ENCODE results near the gene SLC29A4. TPM values are rescaled to one million over a fixed set of nuclear protein-coding genes. Genes with fewer than 3 reads are reported as not detected.

The SLC29A4 gene
- total and polyA plus RNA-seq, 2 of the 13 experiments (the other 11 are each of a cell fraction or from before 2014, with no cell fraction given), result 29.7 to 31.7 TPM

- Histone ChIP-seq H3K27ac (ENCODE audit: extremely low read length, insufficient read depth, low read length) (no peak overlapping the region), H3K27me3 (ENCODE audit: control insufficient read depth in 1 of 2, insufficient read depth in 2 of 2, low read length in 2 of 2) (no peaks in the 10 kb centered on the region), H3K36me3 (replicated peaks in 1 of 2; ENCODE audit: control insufficient read depth in 1 of 2, insufficient read depth in 2 of 2, low read length in 2 of 2) (peaks cover 26 to 53% of the 10 kb centered on the region in 2 experiments), H3K4me2 (ENCODE audit: low read depth, low read length) (no peak overlapping the region), H3K9ac (ENCODE audit: insufficient read depth, low read depth, low read length) (no peak overlapping the region), H3K9me3 (ENCODE audit: low read length) (no peaks in the 10 kb centered on the region), H3K4me3 (replicated peaks in 1 of 3; ENCODE audit: insufficient read depth in 1 of 3, low read depth in 2 of 3, low read length in 3 of 3) (no peak overlapping the region), H3K79me2 (ENCODE audit: insufficient read depth, low read length) (no peaks in the 10 kb centered on the region), H4K20me1 (ENCODE audit: insufficient read depth, low read length) (no peaks in the 10 kb centered on the region), H3K4me1 (ENCODE audit: insufficient read depth, low read length) (no peaks in the 10 kb centered on the region), H2AFZ (ENCODE audit: low read length) (no peak overlapping the region)
- ChIA-PET CTCF (ENCODE audit: low intra/inter-chr PET ratio, low total read pairs) (no interaction called here), POLR2A (no interaction called here)
- no TSS peak for BruUV-seq (replicated peaks)
- WGBS (ENCODE audit: low lambda C conversion rate), result 96% methylated on average over 10 of the region's 43 CpGs
- no peak for FAIRE-seq
- no peak for DNase-seq (ENCODE audit: low spot score)
- ATAC-seq, result no peak; the same call in 2 of the 3 replicates
- TF ChIP-seq AGO2 (optimal IDR thresholded peaks at IDR 0.05; ENCODE audit: low read depth, low read length), result peak; percentile 51
- no peak for TF ChIP-seq ZNF292 (CRISPR knock-in tag; IDR thresholded peaks at IDR 0.05; ENCODE audit: borderline replicate concordance, low read depth)
- intact Hi-C loops (cut with micrococcal nuclease; ENCODE audit: unreplicated experiment) (no loop called here), in situ Hi-C loops (cut with HindIII; ENCODE audit: extremely low pct_ligation_motif_present, low pct_unique_long_range_greater_than_20kb) (no loop called here)
These were observed 49.8 kb downstream of the SLC29A4 start for GRCh38 chr7:5332579-5332978.

GRCh38 chr7:5333121-5334045 is 50.6 kb downstream of the SLC29A4 start:
- Histone ChIP-seq H3K9me3 (ENCODE audit: low read length) (no peaks in the 10 kb centered on the region), H4K20me1 (ENCODE audit: insufficient read depth, low read length) (no peaks in the 10 kb centered on the region), H3K4me2 (ENCODE audit: low read depth, low read length) (no peak overlapping the region), H3K4me3 (replicated peaks in 1 of 3; ENCODE audit: insufficient read depth in 1 of 3, low read depth in 2 of 3, low read length in 3 of 3) (no peak overlapping the region), H3K9ac (ENCODE audit: insufficient read depth, low read depth, low read length) (no peak overlapping the region), H3K27me3 (ENCODE audit: control insufficient read depth in 1 of 2, insufficient read depth in 2 of 2, low read length in 2 of 2) (no peaks in the 10 kb centered on the region), H3K27ac (ENCODE audit: extremely low read length, insufficient read depth, low read length) (no peak overlapping the region), H3K79me2 (ENCODE audit: insufficient read depth, low read length) (no peaks in the 10 kb centered on the region), H3K36me3 (replicated peaks in 1 of 2; ENCODE audit: control insufficient read depth in 1 of 2, insufficient read depth in 2 of 2, low read length in 2 of 2) (peaks cover 26 to 59% of the 10 kb centered on the region in 2 experiments), H2AFZ (ENCODE audit: low read length) (no peak overlapping the region), H3K4me1 (ENCODE audit: insufficient read depth, low read length) (no peaks in the 10 kb centered on the region)
- ChIA-PET CTCF (ENCODE audit: low intra/inter-chr PET ratio, low total read pairs) (no interaction called here), POLR2A (no interaction called here)
- ATAC-seq (peak; percentile 20), DNase-seq (ENCODE audit: low spot score) (no peak), FAIRE-seq (no peak)
- intact Hi-C loops (cut with micrococcal nuclease; ENCODE audit: unreplicated experiment), result no loop called here
- 96% methylated on average over 27 of the region's 32 CpGs for WGBS (ENCODE audit: low lambda C conversion rate)
- no TSS peak for BruUV-seq (replicated peaks)
- TF ChIP-seq AGO2 (optimal IDR thresholded peaks at IDR 0.05; ENCODE audit: low read depth, low read length) (peak; percentile 42), ZNF776 (CRISPR knock-in tag; IDR thresholded peaks at IDR 0.05) (no peak)
- in situ Hi-C loops (cut with HindIII; ENCODE audit: extremely low pct_ligation_motif_present, low pct_unique_long_range_greater_than_20kb), result no loop called here
